ENCODE data around the gene AHSG.
A peak's percentile ranks its signal among the peaks of the same experiment; 100 is the strongest.
"Not testable (repeated sequence)": the region's sequence is repeated elsewhere in the genome, so short reads cannot be mapped to it uniquely, and the experiment has no call there.

The AHSG gene
- total RNA-seq, result 0 to 0.09 (median 0) reads per million in 4 experiments

DNA sequence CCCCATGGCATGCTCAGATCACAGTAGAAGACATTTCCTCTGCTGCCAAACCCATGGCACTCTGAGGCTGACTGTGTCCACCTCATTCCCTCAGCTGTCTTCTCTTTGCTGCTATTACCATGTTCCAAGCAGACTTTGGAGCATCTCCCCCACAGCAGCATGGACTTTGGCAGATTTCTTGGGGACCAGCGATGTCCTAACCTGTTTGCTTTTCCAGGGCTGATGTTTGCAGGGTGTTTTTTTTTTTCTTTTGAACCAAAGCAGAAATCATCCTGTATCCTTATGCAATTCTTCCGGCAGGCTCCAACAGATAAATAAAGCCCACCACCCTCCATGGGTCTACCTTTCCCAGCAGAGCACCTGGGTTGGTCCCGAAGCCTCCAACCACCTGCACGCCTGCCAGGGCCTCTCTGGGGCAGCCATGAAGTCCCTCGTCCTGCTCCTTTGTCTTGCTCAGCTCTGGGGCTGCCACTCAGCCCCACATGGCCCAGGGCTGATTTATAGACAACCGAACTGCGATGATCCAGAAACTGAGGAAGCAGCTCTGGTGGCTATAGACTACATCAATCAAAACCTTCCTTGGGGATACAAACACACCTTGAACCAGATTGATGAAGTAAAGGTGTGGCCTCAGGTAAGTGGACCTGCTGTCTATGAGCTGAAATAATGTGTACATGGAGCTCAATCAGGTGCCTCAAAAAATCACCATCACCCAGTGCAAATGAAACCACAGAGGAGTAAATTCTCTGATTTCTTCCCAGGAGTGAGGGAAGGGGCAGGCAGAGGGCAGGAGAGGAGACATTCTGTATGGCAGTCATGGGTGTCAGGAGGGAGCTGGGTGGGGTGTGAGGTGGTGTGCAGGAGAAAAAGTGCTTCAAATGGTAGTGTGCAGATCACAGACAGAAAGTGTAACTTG is at the start of gene AHSG:
Gene AHSG (plus strand): TSS at position 340 of the 916 bp plus-strand sequence. CDS start 82 bp downstream, at position 422.
- DNase-seq, result no peak

GRCh38 chr3:186564586-186564985 is 48.3 kb upstream of the AHSG start:
- no peak for DNase-seq

- DNase-seq, result no peak
These were observed 46.1 kb upstream of the AHSG start for GRCh38 chr3:186566772-186567071.

DNA sequence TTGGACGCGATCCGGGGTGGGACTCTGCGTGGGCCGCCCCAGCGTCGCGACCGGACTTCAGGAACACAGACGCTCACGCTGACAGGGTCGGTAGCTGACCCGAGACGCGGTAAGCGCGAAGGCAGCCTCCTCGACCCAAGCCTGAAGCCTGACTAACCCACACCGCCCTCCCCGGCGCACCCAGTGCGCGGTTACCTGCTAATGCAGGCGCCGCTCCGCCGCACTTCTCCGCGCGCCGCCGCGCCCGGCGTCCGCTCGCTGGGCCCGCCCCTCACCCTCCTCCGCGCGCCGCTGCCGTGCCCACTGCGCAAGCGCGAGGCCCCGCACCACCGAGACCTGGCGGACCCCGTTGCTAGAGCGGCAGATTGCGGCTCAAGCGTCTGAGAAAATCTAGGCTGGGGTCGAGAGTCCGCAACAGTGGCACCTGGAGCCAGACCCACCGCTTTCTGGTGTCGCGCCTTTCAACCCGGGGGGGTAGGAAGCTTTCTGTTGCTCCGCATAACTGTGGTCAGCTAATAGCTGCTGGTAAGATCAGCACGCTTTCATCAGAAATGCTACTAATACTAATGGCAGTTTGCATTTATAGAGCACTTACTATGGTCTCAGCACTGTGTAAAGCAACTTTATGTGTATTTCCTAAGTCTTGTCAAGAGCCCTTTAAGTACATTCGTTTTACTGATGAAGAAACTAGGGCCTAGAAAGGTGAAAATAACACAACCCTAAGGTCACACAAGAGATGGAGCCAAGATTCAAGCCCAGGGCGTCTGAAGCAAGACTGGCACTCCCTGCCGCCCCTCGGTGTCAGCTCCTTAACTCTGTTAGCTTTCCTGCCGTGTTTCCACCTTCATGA is 45.6 kb upstream of the AHSG start, which contains the start of gene TBCCD1:
Gene TBCCD1 (minus strand): TSS at position 268 of the 850 bp plus-strand sequence. CDS start 3,010 bp downstream, outside the sequence.
- peak; percentile 94 for DNase-seq

DNA sequence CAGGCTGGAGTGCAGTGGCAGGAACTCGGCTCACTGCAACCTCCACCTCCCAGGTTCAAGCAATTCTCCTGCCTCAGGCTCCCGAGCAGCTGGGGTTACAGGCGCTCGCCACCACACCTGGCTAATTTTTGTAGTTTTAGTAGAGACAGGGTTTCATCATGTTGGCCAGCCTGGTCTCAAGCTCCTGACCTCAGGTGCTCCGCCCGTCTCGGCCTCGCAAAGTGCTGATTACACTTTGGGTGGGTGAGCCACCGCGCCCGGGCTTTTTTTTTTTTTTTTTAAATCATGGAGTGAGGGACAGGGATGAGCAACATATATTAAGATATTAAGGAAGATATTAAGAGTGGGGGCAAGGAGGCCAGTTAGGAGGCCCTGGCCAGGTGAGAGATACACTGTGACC is 43.5 kb upstream of the AHSG start:
- DNase-seq, result not testable (repeated sequence)

- DNase-seq, result no peak
These were observed 43.1 kb upstream of the AHSG start for GRCh38 chr3:186569779-186570095.

- DNase-seq, result peak; percentile 95
These were observed 42.5 kb upstream of the AHSG start, which contains the start of gene DNAJB11 for GRCh38 chr3:186570096-186570940. Gene DNAJB11, plus strand, starts transcription at chr3:186570720. Its CDS starts 178 bp downstream, at chr3:186570898.

DNA sequence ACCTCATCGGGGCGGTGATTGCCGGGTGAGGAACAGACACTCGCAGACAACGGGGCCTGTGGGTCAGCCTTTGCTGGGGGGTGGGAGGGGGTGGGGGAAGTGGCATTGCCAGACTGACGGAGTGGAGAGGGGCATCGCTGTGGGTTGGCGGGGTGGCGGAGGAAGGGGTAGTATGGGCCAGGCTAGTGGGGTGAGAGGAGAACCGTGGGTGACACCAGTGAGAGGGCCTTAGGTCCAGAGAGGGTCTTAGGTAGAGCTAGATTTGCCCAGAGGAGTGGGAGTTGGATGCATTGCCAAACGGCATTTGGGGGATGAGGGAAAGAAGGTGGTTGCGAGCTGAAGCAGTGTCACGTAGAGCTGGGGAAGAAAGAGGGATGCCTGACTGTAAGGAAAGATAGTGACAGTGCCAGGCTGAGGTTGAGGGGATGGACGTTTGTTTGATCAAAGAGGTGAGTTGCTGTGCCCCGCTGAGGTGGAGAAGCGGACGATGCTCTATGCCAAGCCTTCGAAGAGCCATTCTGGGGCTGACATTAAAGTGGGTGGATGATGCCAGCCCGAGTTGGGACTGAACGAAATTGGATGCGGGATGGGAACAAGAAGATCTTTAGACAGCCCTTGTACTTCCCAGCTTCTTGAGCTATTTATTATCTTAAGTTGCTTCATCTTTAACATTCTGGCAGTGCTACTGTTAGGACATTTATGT is 41.8 kb upstream of the AHSG start:
- DNase-seq, result no peak

DNA sequence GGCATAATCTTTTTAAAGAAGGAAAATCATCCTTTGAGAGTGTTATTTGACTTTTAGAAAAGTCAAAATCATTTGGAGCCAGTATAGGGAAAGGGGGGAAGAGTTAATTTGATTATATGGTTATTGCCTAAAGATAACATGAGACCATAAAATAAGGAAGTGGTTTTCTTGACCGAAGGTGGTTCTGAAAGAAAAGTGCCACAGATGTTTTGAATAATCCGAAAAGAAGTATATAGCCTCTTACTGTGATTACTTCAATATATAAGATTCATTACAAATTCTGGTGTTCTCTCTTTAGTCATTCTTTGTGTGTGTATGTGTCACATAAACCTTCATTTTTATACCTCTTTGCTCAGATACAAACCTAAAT is 41.2 kb upstream of the AHSG start:
- no peak for DNase-seq

DNA sequence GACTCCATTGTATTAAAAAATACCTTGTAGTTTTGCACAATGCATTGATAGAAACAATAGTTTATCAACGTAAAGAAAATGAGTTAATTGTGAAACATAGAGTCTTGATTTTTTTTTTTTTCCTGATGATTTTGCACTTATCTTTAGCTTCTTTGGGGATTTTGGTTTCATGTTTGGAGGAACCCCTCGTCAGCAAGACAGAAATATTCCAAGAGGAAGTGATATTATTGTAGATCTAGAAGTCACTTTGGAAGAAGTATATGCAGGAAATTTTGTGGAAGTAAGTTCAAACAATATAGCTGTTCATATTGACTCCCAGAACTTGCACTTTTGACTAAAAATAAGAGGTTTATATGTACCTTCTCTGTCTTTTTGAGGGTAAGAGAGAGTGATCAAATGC is 35.3 kb upstream of the AHSG start:
- DNase-seq, result no peak

- no peak for DNase-seq
These were observed 32.1 kb upstream of the AHSG start for GRCh38 chr3:186580785-186581184.

DNA sequence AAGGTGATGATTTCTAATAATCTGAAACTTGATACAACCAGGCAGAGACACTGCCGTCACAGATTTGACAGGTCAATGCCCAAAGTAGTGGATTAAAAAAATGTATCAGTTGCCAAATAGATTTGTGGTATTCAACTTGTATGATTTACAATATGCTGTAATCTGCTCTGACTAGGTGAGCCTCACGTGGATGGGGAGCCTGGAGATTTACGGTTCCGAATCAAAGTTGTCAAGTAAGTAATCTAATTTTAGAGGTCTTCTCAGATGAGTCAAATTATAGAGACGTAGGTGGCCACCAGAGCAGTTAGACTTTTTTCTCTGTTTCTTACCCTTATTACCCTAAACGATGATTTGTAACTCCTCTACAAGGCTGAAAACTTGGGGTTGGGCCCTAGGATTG is 30.3 kb upstream of the AHSG start:
- DNase-seq, result no peak

- DNase-seq, result no peak
These were observed 29.0 kb upstream of the AHSG start for GRCh38 chr3:186583831-186584230.

DNA sequence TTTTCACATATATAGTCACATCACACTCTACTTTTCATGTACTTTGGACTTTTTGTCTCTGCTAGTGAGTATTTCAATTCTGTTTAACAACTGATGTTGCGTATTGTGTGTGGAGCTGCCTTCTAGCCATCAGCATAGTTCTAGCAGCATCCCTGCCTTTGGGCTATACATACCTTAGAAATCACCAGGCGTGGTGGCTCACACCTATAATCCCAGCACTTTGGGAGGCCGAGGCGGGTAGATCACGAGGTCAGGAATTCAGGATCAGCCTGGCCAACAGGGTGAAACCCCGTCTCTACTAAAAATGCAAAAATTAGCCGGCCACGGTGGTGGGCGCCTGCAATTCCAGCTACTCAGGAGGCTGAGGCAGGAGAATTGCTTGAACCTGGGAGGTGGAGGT is 26.6 kb upstream of the AHSG start:
- DNase-seq, result not testable (repeated sequence)

DNA sequence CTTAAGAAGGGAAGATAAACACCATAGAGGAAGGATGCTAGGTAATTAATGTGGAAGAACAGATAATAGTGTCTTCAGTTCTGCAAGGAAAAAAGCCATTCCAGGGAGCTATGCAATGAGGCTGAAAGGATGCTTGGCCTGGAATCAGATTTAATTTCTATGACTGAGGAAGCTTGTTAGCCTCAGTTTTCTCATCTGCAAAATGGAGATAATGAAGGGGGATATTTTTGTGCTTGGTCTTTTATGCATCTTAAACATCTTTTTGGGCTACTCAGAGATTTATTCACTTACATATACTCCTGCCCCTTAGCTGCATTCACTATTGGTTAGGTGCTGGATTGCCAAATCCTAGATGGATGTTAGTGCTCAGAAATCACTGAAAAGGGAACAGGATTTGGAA is 25.7 kb upstream of the AHSG start:
- no peak for DNase-seq

GRCh38 chr3:186588632-186589031 is 24.2 kb upstream of the AHSG start:
- DNase-seq, result no peak

DNA sequence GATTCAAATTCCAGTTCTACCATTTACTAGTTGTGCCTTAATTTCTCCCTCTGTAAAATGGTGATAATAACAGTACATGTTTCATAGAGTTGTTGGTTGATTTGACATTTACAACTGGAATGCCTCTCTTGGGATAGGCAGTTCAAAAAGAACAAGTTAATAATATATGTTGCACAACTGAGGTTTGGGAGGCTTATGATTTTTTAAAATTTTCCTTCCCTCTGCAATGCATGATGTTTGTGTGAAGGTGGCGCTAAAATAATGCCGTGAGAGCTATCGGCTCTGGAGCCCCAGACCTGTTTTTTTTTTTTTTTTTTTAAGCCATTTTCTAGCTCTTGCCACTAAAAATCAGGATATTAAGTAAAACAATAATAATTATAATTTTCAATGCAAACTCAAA is 23.7 kb upstream of the AHSG start:
- DNase-seq, result no peak

GRCh38 chr3:186589856-186590579 is 22.8 kb upstream of the AHSG start:
- no peak for DNase-seq

- no peak for DNase-seq
These were observed 22.1 kb upstream of the AHSG start for GRCh38 chr3:186590580-186591295.

DNA sequence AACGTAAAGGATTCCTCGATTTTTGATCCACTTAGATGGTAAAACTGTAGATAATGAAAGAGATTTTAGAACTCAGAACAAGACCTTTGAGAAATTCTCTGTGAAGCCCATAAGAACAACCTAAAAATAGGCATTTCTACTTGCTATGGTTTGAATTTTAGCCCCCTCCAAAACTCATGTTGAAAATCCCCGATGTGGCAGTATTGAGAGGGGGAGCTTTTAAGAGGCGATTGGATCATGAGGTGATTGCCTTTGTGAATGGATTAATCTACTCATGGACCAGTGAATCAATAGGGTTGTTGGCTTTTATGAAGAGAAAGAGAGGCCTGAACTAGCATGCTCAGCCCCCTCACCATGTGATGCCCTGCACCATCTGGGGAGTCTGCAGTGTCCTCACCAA is 20.2 kb upstream of the AHSG start:
- DNase-seq, result no peak

DNA sequence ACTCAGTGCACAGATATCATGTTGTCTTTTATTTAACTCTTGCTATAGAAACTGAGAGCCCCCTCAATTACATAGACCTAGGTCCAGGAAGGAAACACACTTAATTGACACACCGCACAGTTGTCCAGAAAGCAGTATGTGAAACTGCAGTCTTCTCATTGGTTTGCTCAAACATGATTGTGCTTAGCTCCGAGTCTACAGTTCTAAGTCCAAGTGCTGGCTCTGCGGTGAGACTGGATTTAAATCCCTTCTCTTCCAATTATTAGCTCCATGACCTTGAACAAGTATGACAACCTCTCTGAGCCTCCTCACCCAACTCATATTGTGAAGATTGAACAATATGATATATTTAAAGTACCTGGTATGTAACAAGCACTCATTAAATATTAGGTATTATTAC is 19.0 kb upstream of the AHSG start:
- DNase-seq, result no peak
